Suprapubic skin (tissue), 4 donors: ENCODE results near the gene EVPL. TPM values are rescaled to one million over a fixed set of nuclear protein-coding genes. Genes with fewer than 3 reads are reported as not detected.

Experiments
- DNase-seq, 2 donors: peaks; one replicate each; pipeline ENCODE4 v3.0.0-alpha.2; 2019; ENCODE audit warnings: low spot score in 2 of 2
- H3K27ac ChIP-seq: fragments of 200-600 bp; sonication (generic); one replicate; pipeline ENCODE4 v1.5.1; 2019
- H3K27me3 ChIP-seq: fragments of 200-600 bp; sonication (generic); one replicate; pipeline ENCODE4 v1.5.1; 2019
- H3K36me3 ChIP-seq: fragments of 200-600 bp; sonication (generic); one replicate; pipeline ENCODE4 v1.5.1; 2019
- H3K4me1 ChIP-seq: fragments of 200-600 bp; sonication (generic); one replicate; pipeline ENCODE4 v1.5.1; 2019
- H3K4me3 ChIP-seq: fragments of 200-600 bp; sonication (generic); one replicate; pipeline ENCODE4 v1.5.1; 2019; ENCODE audit warnings: mild to moderate bottlenecking
- H3K9me3 ChIP-seq: fragments of 200-600 bp; sonication (generic); one replicate; pipeline ENCODE4 v1.5.1; 2019
- CTCF ChIP-seq, 2 donors: fragments of 200-600 bp in 1 of 2; fragments of 450-650 bp in 1 of 2; sonication (generic) in 1 of 2; IDR thresholded peaks; one replicate each; pipeline ENCODE4 v1.5.1; 2016 to 2019; ENCODE audit warnings: antibody characterized with exemption in 2 of 2, mild to moderate bottlenecking in 1 of 2, moderate library complexity in 1 of 2
- EP300 ChIP-seq: sonication (generic); formaldehyde crosslinking; IDR thresholded peaks from one replicate; pipeline ENCODE4 v1.6.1; 2017; ENCODE audit warnings: antibody characterized with exemption
- POLR2A ChIP-seq, 2 donors: fragments of 450-650 bp; IDR thresholded peaks; one replicate each; pipeline ENCODE4 v1.6.1; 2017; ENCODE audit warnings: antibody characterized with exemption in 2 of 2, mild to moderate bottlenecking in 2 of 2, moderate library complexity in 2 of 2
- POLR2AphosphoS5 ChIP-seq, 3 donors: sonication (generic); formaldehyde crosslinking; IDR thresholded peaks; one replicate each; pipeline ENCODE4 v1.6.1; 2017; ENCODE audit warnings: antibody characterized with exemption in 3 of 3
- WGBS: methylation state at CpG from one replicate; pipeline ENCODE4 v1.1.5; 2018; 5-methylcytosine and 5-hydroxymethylcytosine counted together
- total RNA-seq, 4 donors: library from RNA; depleted of rRNA; stranded (reverse); fragments of >200 nt; gene quantifications; one replicate each; pipeline ENCODE4 v1.1.0, GENCODE V29; 2016

EVPL gene
- total RNA-seq, 4 donors from 2014 or later: 218 to 425 (median 274) TPM

GRCh38 chr17:75983501-75984181 lies 43.5 kb downstream of the EVPL start:
- TF ChIP-seq EP300: no peak
- TF ChIP-seq POLR2AphosphoS5 (IDR thresholded peaks at IDR 0.05): peak in 2 of 3 donors; percentile 15 to 47
- peak overlapping the region; percentile 99 for H3K27ac ChIP-seq

GRCh38 chr17:75981019-75981615 lies 46.0 kb downstream of the EVPL start:
- Histone ChIP-seq H3K36me3 (no peaks in the 10 kb centered on the region), H3K4me1 (peaks cover 84% of the 10 kb centered on the region), H3K27ac (peak overlapping the region; percentile 99), H3K4me3 (peak overlapping the region; percentile 82), H3K27me3 (no peaks in the 10 kb centered on the region), H3K9me3 (no peaks in the 10 kb centered on the region)
- DNase-seq: no peak
- TF ChIP-seq CTCF (IDR thresholded peaks at IDR 0.05) (no peak), POLR2A (IDR thresholded peaks at IDR 0.05) (no peak), POLR2AphosphoS5 (IDR thresholded peaks at IDR 0.05) (no peak), EP300 (no peak)
- WGBS: 60% methylated on average over 7 of the region's 7 CpGs

More at GRCh38 chr17:75983501-75984181, 43.5 kb downstream of the EVPL start:
- WGBS: 39% methylated on average over 6 of the region's 6 CpGs
- Histone ChIP-seq H3K27me3 (no peaks in the 10 kb centered on the region), H3K36me3 (no peaks in the 10 kb centered on the region), H3K9me3 (no peaks in the 10 kb centered on the region), H3K4me3 (no peak overlapping the region), H3K4me1 (peaks cover 62% of the 10 kb centered on the region)
- peak; percentile 84 to 86 for DNase-seq

GRCh38 chr17:75980188-75981018 lies 46.7 kb downstream of the EVPL start:
- TF ChIP-seq CTCF (IDR thresholded peaks at IDR 0.05) (no peak), POLR2AphosphoS5 (IDR thresholded peaks at IDR 0.05) (no peak), EP300 (no peak), POLR2A (IDR thresholded peaks at IDR 0.05) (no peak)
- 79% methylated on average over 18 of the region's 18 CpGs for WGBS
- Histone ChIP-seq H3K9me3 (no peaks in the 10 kb centered on the region), H3K27me3 (no peaks in the 10 kb centered on the region), H3K36me3 (no peaks in the 10 kb centered on the region), H3K27ac (peak overlapping the region; percentile 99), H3K4me1 (peaks cover 86% of the 10 kb centered on the region), H3K4me3 (peak overlapping the region; percentile 82)
- peak in 1 of 2 donors; percentile 59 for DNase-seq

- H3K27me3 ChIP-seq: no peaks in the 10 kb centered on the region
- H3K27ac ChIP-seq: peak overlapping the region; percentile 99
- DNase-seq: peak in 1 of 2 donors; percentile 86
- peaks cover 80% of the 10 kb centered on the region for H3K4me1 ChIP-seq
- no peaks in the 10 kb centered on the region for H3K9me3 ChIP-seq
- no peak for TF ChIP-seq CTCF (IDR thresholded peaks at IDR 0.05)
- TF ChIP-seq EP300: no peak
- no peak for TF ChIP-seq POLR2AphosphoS5 (IDR thresholded peaks at IDR 0.05)
- no peak for TF ChIP-seq POLR2A (IDR thresholded peaks at IDR 0.05)
- H3K36me3 ChIP-seq: no peaks in the 10 kb centered on the region
- 9% methylated on average over 15 of the region's 19 CpGs for WGBS
- peak overlapping the region; percentile 82 for H3K4me3 ChIP-seq
Measured at GRCh38 chr17:75979705-75980187, 47.4 kb downstream of the EVPL start.

GRCh38 chr17:75978938-75979704 lies 48.0 kb downstream of the EVPL start, which contains the start of the genes ACOX1 and TEN1:
Gene ACOX1 (minus strand): TSS chr17:75979166. CDS start chr17:75979073, 93 bp downstream.
Gene TEN1 (plus strand): TSS chr17:75979240. CDS start chr17:75986193, 6,953 bp downstream.
- 0% methylated on average over 45 of the region's 72 CpGs for WGBS
- Histone ChIP-seq H3K4me3 (peak within 1 kb of the TSS; percentile 82), H3K27ac (peak within 1 kb of the TSS; percentile 99), H3K4me1 (peaks cover 73% of the 10 kb centered on the region), H3K27me3 (no peaks in the 10 kb centered on the region), H3K36me3 (no peaks in the 10 kb centered on the region), H3K9me3 (no peaks in the 10 kb centered on the region)
- TF ChIP-seq POLR2AphosphoS5 (IDR thresholded peaks at IDR 0.05) (peak; percentile 8 to 80 (median 51)), CTCF (IDR thresholded peaks at IDR 0.05) (peak in 1 of 2 donors; percentile 45), POLR2A (IDR thresholded peaks at IDR 0.05) (peak; percentile 51 to 88), EP300 (no peak)
- peak; percentile 99 for DNase-seq
